ENCODE results near the gene DNA2.

DNA sequence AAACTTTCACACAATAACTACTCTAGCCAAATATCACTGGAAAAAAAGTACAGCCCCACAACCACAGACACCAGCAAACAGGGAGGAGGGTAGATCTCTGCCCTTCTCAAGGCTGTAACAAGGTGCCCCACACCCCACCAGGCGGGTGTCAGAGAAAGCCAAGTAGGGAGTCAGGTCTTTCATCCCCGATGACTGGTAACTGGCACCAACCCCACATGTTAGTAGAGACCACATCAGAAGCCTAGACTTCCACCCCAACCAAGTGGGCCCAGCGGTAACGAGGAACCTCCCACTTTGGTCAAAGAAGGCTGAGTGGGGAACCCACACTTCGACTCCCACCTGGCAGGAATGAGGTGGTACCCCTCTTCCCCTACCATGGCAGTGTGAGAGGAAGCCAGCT lies 48.3 kb downstream of the DNA2 start:
- TF ChIP-seq POLR2AphosphoS5 (IDR thresholded peaks at IDR 0.05): no peak
- TF ChIP-seq, protein P1, sequence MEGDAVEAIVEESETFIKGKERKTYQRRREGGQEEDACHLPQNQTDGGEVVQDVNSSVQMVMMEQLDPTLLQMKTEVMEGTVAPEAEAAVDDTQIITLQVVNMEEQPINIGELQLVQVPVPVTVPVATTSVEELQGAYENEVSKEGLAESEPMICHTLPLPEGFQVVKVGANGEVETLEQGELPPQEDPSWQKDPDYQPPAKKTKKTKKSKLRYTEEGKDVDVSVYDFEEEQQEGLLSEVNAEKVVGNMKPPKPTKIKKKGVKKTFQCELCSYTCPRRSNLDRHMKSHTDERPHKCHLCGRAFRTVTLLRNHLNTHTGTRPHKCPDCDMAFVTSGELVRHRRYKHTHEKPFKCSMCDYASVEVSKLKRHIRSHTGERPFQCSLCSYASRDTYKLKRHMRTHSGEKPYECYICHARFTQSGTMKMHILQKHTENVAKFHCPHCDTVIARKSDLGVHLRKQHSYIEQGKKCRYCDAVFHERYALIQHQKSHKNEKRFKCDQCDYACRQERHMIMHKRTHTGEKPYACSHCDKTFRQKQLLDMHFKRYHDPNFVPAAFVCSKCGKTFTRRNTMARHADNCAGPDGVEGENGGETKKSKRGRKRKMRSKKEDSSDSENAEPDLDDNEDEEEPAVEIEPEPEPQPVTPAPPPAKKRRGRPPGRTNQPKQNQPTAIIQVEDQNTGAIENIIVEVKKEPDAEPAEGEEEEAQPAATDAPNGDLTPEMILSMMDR (IDR thresholded peaks at IDR 0.05 in 8 of 11, conservative IDR thresholded peaks at IDR 0.05 in 3 of 11): no peak

All from spleen (tissue), 7 donors.